ENCODE results near the gene FMN2. TPM values are rescaled to one million over a fixed set of nuclear protein-coding genes. Genes with fewer than 3 reads are reported as not detected.

The FMN2 gene
- polyA plus RNA-seq, 3 donors, result not detected

- no peak overlapping the region for H2AFZ ChIP-seq (ENCODE audit: insufficient read depth, low read depth, low read length, poor library complexity, severe bottlenecking)
- no peak overlapping the region for H3K27ac ChIP-seq (ENCODE audit: low read depth in 1 of 2, low read length in 2 of 2)
- Mint-ChIP-seq H3K27ac (no peak overlapping the region), H3K4me3 (no peak overlapping the region), H3K4me1 (no peaks in the 10 kb centered on the region), H3K27me3 (ENCODE audit: low read depth in 3 of 3) (peaks cover 0 to 1% (median 0%) of the 10 kb centered on the region in 3 donors), H3K9me3 (peaks cover 9 to 22% (median 12%) of the 10 kb centered on the region in 7 donors), H3K36me3 (no peaks in the 10 kb centered on the region)
- H3K9me3 ChIP-seq (replicated peaks in 1 of 2; ENCODE audit: control insufficient read depth in 1 of 2, insufficient read depth in 1 of 2, low read length in 2 of 2), result peaks cover 11 to 19% of the 10 kb centered on the region in 2 donors
- no peak overlapping the region for H3K4me3 ChIP-seq (replicated peaks in 1 of 3; ENCODE audit: low read depth in 2 of 3, low read length in 3 of 3)
- H4K20me1 ChIP-seq (ENCODE audit: insufficient read depth, low read length), result no peaks in the 10 kb centered on the region
- H3K4me2 ChIP-seq (replicated peaks; ENCODE audit: extremely low read depth, low read length, poor library complexity, severe bottlenecking), result no peak overlapping the region
- DNase-seq, result no peak
- H3K79me2 ChIP-seq (ENCODE audit: insufficient read depth, low read length), result no peaks in the 10 kb centered on the region
- H3K9ac ChIP-seq (ENCODE audit: insufficient read depth, low read length, poor library complexity, severe bottlenecking), result no peak overlapping the region
- WGBS (ENCODE audit: insufficient coverage), result 100% methylated on average over 5 of the region's 5 CpGs
- intact Hi-C loops (cut with micrococcal nuclease), result no loop called here
- no peaks in the 10 kb centered on the region for H3K27me3 ChIP-seq (ENCODE audit: control insufficient read depth in 2 of 2, insufficient read depth in 2 of 2, low read length in 2 of 2)
- H3K4me1 ChIP-seq (ENCODE audit: control insufficient read depth in 1 of 2, insufficient read depth in 2 of 2, low read length in 2 of 2), result no peaks in the 10 kb centered on the region
- no peak for TF ChIP-seq CTCF (IDR thresholded peaks at IDR 0.05)
- no peaks in the 10 kb centered on the region for H3K36me3 ChIP-seq (replicated peaks in 1 of 2; ENCODE audit: control insufficient read depth in 1 of 2, insufficient read depth in 2 of 2, low read length in 2 of 2)
These were observed 162.3 kb downstream of the FMN2 start for GRCh38 chr1:240254006-240254405.

GRCh38 chr1:240254778-240255291 is 163.2 kb downstream of the FMN2 start:
- no peaks in the 10 kb centered on the region for H3K27me3 ChIP-seq (ENCODE audit: control insufficient read depth in 2 of 2, insufficient read depth in 2 of 2, low read length in 2 of 2)
- no peaks in the 10 kb centered on the region for H3K27me3 Mint-ChIP-seq (ENCODE audit: low read depth in 3 of 3)
- peaks cover 9 to 22% (median 12%) of the 10 kb centered on the region in 7 donors for H3K9me3 Mint-ChIP-seq
- H4K20me1 ChIP-seq (ENCODE audit: insufficient read depth, low read length), result no peaks in the 10 kb centered on the region
- intact Hi-C loops (cut with micrococcal nuclease), result no loop called here
- H3K79me2 ChIP-seq (ENCODE audit: insufficient read depth, low read length), result no peaks in the 10 kb centered on the region
- H3K36me3 Mint-ChIP-seq, result no peaks in the 10 kb centered on the region
- no peak for TF ChIP-seq CTCF (IDR thresholded peaks at IDR 0.05)
- H3K9ac ChIP-seq (ENCODE audit: insufficient read depth, low read length, poor library complexity, severe bottlenecking), result no peak overlapping the region
- H3K4me3 ChIP-seq (replicated peaks in 1 of 3; ENCODE audit: low read depth in 2 of 3, low read length in 3 of 3), result no peak overlapping the region
- H3K4me3 Mint-ChIP-seq, result no peak overlapping the region
- no peak overlapping the region for H3K27ac ChIP-seq (ENCODE audit: low read depth in 1 of 2, low read length in 2 of 2)
- H3K36me3 ChIP-seq (replicated peaks in 1 of 2; ENCODE audit: control insufficient read depth in 1 of 2, insufficient read depth in 2 of 2, low read length in 2 of 2), result no peaks in the 10 kb centered on the region
- no peak overlapping the region for H2AFZ ChIP-seq (ENCODE audit: insufficient read depth, low read depth, low read length, poor library complexity, severe bottlenecking)
- DNase-seq, result no peak
- no peak overlapping the region for H3K4me2 ChIP-seq (replicated peaks; ENCODE audit: extremely low read depth, low read length, poor library complexity, severe bottlenecking)
- H3K4me1 ChIP-seq (ENCODE audit: control insufficient read depth in 1 of 2, insufficient read depth in 2 of 2, low read length in 2 of 2), result no peaks in the 10 kb centered on the region
- no peaks in the 10 kb centered on the region for H3K4me1 Mint-ChIP-seq
- H3K9me3 ChIP-seq (replicated peaks in 1 of 2; ENCODE audit: control insufficient read depth in 1 of 2, insufficient read depth in 1 of 2, low read length in 2 of 2), result peaks cover 11 to 19% of the 10 kb centered on the region in 2 donors
- H3K27ac Mint-ChIP-seq, result no peak overlapping the region
- WGBS (ENCODE audit: insufficient coverage), result 82% methylated on average over 6 of the region's 11 CpGs
